HG03159 (cell line): Measurements from ENCODE around the gene SNUPN.
"Not testable (repeated sequence)": the region's sequence is repeated elsewhere in the genome, so short reads cannot be mapped to it uniquely, and the experiment has no call there.

Source experiments
- ATAC-seq: cut with Tn5 transposase; IDR thresholded peaks from one replicate; pipeline ENCODE4 v1.9.1; 2021; ENCODE audit warnings: mild to moderate bottlenecking, moderate library complexity; ENCODE audit not compliant: unreplicated experiment

The SNUPN gene

DNA sequence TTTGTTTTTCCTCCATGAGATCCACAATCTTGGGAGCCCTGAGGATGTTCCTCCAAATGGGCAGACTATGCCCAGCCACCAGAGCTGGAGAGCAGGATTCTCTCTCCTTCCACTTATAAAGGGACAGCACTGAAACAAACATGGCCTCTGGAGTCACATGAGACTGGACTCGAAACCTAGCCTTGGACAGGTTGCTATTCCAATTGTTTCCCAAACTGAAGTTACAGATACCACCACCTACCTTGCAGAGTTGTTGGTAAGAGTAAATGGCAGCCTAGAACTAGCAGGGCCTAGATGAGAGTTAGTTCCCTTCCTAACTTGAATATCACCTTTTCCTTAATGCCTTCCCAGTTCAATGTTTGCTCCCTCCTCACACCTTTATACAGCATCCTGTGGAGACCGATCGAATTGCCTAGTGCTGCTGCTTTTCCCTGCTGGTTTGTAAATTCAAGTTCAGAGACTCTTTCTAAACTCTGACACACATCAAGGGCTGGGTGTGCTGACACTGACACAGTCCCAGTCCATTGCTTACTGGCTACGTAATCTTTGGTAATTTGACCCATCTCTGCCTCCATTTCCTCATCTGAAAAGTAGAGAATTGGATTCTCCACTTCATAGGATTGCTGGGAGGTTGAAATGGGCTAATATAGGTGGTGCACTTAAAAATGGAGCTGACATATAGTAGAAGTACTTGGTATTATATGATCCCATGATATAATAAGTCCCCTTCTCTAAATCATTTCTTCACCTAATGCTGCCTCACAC lies 11.9 kb upstream of the SNUPN start:
- ATAC-seq, result no peak

DNA sequence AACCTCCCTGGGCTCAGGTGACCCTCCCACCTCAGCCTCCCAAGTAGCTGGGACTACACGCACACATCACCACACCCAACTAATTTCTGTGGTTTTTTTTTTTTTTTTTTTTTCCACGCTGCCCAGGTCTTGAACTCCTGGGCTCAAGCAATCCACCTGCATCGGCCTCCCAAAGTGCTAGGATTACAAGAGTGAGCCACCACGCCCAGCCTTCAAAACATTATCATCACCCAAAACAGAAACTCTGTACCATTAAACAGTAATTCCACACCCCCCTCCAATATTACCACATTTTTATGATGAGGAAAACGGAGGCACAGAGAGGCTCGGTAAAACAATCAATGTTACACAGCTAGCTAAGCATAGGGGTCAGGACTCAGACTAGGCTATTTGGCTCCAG lies 10.5 kb upstream of the SNUPN start:
- no peak for ATAC-seq

DNA sequence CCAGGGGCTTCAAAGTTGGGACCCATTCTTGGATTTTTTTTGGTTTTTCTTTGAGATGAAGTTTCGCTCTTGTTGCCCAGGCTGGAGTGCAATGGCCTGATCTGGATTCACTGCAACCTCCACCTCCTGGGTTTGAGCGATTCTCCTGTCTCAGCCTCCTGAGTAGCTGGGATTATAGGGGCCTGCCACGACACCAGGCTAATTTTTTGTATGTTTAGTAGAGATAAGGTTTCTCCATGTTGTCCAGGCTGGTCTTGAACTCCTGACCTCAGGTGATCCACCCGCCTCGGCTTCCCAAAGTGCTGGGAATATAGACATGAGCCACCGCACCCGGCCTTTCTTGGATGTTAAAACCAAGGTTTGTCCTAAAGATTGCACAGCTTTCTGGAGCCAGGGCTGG lies 8.4 kb upstream of the SNUPN start:
- not testable (repeated sequence) for ATAC-seq

DNA sequence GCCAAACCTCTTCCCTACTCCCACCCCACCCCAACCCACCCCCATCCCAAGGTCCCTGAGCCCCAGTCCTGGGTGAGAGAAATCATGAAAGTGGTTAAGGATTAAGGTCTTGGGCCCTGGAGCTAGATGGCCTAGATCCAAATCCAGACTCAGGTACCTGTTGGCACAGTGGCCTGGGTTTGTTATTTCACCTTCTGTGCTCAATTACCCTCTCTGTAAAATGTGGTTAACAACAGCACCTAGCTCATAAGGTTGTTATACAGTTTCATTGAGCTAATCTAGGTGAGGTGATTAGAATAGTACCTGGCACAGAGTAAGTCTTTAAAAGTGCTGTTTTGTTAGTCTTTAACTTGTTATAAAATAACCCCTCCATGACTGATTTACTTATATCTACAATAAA lies 6.4 kb upstream of the SNUPN start:
- no peak for ATAC-seq

DNA sequence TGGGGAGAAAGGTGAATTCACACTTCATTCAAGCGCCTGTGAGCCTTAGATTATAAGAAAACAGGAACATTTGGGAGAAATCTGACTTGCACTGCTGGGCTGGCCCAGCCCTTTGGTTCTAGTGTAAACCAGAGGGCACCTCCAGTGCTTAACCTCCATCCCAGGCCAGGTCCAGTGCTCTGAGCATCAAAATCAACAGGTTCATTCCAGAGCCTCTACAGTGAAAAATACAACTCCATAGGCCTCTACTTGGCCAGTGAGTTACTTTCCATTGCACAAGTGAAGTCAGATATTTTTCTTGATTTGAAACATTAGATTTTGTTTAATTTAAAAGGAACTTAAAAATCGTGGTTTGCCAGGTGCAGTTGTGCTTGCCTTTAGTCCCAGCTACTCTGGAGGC lies 3.0 kb downstream of the SNUPN start:
- no peak for ATAC-seq

DNA sequence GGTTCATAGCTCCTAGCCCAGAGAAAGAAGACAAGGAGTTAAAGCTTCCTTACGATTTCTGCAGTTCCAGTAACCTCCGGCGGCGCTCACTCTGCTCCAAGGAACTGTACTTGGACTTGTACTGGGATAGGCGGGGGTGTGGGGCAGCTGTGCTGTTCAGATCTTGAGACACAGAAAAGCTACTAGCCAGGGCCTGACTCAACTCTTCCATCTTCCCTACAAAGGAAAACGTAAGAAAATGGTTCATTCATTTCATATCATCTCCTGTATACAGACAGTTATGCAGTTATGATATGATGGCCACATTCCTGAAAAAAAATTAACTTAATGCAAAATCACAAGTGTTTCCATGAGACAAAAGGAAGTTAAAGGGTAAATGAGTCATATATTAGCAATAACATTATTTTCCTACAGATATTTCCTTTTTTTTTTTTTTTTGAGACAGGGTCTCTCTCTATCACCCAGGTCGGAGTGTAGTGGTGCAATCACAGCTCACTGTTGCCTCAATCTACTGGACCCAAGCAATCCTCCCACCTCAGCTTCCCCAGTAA lies 4.6 kb downstream of the SNUPN start:
- no peak for ATAC-seq

DNA sequence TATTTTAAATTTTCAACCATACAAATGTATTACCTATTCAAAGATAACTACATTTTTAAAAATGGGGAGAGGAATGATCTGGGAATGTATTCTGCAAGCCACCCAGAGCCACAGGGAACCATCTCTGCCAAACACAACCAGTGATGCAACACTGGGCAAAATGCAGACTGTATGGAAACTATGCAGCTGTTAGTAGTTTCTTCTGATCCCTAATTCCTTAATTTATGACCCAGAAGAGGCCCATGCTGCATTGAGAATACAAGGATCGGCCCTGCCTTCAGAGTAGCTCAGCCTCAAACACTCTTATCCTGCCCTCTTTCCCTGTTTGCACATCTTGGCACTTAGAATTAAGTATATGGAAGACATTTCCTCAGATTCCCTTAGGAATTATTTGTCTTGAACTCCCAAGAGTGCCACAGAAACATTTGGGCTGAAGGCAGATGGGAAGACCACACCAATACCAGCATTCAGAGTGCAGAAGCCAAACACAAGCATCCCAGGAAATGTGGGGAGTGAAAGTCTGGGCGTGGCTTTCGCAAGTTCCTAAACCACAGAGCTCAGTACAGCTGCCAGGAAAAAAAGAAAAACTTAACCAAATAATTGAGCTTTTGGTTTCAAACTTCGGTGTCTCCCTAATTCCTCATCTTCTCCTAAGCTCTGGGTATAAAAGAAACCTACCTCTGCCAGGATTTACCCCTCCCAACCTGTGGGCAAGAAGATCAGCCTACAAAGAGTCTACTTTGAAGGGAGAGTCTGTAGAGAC lies 5.3 kb downstream of the SNUPN start:
- ATAC-seq, result no peak

DNA sequence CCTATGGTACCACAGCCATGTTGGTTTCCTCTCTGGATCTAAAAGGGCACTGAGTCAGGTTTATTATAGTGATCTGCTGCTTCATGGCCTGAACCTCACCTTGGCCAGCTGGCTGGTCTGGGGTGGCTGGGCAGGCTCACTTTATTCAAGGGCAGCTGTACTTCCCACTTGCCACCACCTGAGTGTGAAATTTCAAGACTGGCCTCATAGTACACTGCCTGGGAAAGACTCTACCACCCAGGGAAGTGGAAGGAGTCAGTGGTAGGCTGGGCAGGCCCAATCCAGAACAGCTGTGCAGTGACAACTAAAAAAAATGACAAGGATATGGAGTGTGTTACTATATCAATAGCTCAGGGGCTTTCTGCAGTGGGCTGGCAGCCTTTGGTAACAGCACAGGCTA lies 8.8 kb downstream of the SNUPN start:
- no peak for ATAC-seq

DNA sequence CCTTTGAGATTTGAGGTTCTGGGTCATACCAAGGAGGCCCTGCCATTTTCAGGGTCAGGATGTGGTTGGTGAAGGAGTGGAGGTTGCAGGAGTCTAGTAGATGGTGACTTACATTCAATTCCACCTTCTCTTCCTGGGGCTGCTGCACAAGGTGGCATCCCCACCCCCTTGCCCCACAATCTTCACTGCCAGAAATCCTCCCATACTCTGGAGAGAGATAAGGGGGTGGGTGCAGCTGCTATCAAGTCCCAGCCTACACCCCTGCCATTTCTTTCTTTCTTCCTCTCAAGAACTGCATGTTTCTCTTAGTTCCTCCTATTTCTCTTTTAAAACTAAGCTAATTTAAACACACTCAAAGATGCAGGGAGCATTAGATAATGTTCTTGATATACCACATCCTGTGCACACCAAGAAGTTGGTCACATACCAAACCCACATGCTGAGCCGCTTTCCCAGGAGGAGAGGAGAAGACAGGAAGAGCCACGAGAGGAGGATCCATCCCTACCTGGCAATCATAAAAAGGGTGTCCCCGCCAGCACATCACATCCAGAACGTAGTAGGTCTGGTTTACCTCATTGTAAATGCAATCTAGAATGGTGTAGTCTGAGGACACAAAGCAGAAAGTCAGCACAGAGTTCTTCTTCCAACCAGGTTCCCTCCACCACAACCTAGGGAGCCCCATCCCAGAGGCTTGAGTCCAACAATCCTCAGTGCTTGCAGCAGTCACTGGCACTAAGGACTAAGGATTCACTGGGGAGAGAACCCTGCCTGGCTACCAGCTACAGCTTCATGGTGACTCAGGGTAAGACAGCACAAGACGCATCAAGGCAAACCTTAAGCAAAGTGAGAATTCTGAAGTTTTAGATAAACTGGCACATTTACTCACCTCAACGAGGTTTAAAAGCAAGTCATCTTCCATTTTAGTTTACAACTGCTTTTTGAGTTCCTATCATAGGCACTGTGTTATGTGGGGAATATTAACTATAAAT lies 18.5 kb downstream of the SNUPN start:
- no peak for ATAC-seq

DNA sequence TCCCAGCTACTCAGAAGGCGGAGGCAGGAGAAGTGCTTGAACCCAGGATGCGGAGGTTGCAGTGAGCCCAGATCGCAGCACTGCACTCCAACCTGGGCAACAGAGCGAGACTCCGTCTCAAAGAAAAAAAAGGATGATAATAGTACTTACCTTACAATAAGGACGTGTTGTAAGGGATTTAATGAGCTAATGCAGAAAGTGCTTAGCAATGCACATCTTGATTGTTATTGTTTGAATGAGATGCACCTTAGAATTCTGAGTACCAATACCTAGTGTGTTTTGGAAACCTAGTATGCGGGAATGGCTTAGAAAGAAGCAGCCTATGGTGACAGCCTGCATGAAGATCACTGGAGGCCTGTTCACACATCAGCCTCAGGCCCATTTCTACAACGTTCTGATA lies 19.5 kb downstream of the SNUPN start:
- no peak for ATAC-seq

DNA sequence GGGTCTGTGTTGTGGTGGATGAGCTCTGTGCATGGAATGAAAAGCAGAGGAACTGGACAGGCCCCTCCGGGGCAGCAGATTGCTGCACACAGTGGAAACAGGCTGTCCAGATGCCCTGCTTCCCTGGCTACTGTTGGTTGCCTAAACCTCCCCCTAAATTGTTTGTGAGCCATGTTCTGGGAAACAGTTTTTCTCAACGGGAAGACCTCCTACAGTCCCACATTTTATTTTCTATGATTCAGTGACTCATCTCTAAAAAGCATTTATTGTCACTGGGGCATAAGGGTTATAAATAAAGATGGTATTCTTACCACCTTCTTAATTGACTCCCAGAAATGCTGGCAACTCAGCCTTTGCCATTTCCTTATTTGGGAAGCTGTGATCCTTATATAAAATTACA lies 26.1 kb downstream of the SNUPN start:
- no peak for ATAC-seq

DNA sequence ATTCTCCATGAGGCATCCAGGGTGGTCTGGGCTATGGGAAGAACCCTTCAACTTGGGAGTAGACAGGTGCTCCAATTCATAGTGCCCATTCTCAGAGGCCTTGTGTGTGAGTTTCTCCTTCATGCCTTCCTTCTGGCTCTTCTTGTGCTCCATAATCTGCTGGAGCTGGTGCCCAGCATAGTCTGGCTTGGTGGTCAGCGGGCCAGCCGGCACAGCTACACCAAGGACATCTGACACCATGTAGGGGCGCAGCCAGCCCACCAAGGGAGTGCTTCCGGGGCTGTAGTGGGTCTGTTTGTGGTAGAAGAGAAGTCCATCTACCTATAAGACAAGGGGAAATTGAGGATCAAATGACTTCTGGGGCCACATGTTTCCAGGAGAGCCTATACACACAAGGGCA lies 27.2 kb downstream of the SNUPN start:
- no peak for ATAC-seq

DNA sequence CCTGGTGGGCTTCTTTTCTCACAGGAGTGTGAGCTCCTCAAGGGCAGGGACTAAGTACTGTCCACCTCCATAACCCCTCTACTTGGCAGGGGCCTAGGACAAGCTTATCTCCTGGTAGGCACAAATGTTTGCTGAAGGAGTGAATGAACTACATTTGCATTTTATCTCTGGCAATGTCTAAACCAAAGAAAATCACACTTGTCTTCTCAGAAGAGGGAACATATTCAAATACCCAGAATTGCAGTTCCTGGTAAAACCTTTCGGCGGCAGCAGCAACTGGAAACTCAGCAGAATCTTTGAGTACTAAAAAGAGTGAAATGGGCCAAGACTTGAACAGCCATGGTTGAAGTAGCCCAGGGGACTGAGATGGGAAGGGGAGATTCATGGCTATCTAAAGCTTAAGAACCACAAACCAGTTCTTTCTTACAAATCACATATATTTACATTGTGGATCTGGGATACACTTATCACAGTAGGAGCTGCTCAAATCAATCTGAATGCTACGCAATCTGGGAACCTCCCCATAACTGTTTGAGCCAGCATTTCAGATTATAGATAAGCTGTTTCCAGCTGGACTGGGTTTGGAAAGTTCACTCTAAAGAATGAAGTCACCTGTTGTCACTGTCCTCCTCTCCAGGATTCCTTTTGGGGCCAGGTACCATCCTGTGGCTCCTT lies 27.7 kb downstream of the SNUPN start:
- no peak for ATAC-seq

DNA sequence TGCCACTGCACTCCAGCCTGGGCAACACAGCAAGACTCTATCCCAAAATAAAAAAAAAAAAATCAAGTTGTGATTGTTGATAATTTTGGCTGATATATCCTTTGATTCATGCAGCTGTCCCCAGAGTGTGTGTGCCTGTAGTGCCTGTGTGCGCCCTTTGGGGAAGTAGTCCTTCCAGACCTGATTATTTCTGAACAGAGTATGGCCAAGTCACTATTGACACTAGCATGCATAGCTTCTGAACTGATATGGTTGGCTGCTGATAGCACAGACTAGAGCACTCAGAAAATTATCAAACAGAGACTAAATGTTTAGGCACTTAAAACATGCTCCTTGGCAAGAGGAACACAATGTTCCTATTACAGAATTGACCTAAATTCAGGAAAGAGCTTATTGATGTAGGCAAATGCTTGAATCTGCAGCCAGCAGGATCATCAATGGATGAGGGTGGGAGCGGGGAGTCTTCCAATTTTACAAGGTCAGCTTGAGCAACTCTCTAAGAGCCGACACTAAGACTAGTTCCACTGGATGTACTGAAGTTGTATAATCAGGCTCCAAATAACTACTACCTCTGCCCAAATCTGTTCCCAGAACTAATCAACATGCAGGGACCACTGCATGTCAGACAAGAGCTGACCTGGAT lies 28.7 kb downstream of the SNUPN start:
- no peak for ATAC-seq

DNA sequence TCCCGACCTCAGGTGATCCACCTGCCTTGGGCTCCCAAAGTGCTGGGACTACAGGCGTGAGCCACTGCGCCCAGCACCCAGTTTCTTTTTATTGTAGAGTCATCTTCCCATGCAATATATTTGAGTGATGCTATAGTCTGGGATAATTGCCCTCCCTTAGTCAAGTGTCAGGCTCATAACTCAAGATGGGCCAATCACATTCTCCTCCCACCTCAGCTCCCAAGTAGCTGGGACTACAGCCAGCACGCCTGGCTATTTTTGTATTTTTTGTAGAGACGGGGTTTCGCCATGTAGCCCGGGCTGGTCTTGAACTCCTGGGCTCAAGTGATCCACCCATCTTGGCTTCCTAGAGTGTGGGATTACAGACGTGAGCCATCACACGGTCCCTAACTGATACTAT lies 31.2 kb downstream of the SNUPN start:
- ATAC-seq, result no peak

DNA sequence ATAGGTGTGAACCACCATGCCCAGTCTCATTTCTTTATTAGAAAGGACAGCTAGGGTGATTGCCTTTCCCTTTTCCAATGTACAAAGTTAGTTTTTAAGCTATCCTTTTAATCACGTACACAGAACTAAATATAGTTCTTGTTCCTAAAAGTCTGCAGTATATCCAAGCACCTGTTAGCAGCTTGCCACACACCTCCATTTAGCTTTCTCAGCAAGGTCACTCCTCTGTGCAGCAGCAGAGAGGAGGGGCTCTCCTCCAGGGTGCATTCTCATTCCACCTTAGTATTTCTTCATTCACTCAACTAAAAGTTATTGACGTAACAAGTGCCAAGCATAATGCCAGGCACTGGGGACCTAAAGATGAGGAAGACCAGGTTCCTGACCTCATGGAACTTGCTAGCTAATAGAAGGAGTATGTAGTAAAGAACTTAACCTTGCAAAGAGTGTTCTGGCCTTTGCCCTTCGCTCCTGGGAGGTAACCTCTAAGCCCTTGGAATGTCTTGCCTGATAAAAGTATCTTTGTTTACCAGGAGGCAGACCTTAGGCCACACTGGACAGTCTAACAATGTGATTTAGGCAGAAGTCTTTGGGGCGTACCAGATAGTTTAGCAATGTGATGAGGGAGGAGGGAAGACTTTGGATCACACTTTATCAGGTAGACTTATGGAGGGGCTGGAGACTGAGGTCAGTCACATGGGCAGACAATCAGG lies 33.7 kb downstream of the SNUPN start:
- no peak for ATAC-seq

DNA sequence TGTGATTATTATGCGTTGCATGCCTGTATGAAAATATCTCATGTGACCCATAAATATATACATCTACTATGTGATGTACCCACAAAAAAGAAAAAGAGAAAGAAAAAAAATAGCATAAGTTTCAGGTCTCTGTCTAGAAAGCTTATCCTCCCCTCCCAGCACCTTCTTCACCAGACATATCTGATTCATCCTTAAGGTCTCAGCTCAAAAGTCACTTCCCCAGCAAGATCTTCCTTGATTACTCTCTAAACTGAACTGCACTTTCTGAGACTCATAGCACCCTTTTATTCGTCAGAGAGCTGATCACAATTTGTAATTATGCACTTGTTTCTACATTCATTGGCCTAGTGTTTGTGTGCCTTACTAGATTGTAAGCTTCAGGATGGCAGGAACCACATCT lies 35.3 kb downstream of the SNUPN start:
- no peak for ATAC-seq

DNA sequence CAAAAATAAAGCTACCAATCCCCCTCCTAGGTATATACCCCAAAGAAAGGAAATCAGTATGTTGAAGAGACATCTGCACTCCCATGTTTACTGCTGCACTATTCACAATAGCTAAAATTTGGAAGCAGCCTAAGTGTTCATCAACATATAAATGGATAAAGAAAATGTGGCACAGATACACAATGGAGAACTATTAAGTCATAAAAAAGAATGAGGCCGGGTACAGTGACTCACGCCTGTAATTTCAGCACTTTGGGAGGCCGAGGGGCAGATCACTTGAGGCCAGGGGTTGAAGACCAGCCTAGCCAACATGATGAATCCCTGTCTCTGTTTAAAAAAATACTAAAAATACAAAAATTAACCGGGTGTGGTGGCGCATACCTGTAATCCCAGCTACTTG lies 36.5 kb downstream of the SNUPN start:
- no peak for ATAC-seq

DNA sequence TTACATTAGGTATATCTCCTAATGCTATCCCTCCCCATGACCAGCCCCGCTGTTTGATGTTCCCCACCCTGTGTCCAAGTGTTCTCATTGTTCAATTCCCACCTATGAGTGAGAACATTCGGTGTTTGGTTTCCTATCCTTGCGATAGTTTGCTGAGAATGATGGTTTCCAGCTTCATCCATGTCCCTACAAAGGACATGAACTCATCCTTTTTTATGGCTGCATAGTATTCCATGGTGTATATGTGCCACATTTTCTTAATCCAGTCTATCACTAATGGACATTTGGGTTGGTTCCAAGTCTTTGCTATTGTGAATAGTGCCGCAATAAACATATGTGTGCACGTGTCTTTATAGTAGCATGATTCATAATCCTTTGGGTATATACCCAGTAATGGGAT lies 39.1 kb downstream of the SNUPN start:
- not testable (repeated sequence) for ATAC-seq
